SU-DHL-6 (cell line): ENCODE data around the gene MKS1.

Experiments
- EZH2phosphoT487 ChIP-seq: fragments of 200-600 bp; sonication (generic), shearing (Covaris generic); conservative IDR thresholded peaks from 2 replicates; pipeline ENCODE4 v1.6.1; 2018; ENCODE audit warnings: mild to moderate bottlenecking, antibody characterized with exemption, low read length, moderate library complexity, mixed read lengths
- TF ChIP-seq, protein P1 (sequence below): fragments of 200-600 bp; sonication (generic); IDR thresholded peaks from one replicate; pipeline ENCODE4 v1.5.1; 2017; ENCODE audit warnings: antibody characterized with exemption, mild to moderate bottlenecking, low read length, moderate library complexity; ENCODE audit not compliant: insufficient read depth, poor library complexity, severe bottlenecking

GRCh38 chr17:58248955-58249269, 29.9 kb upstream of the MKS1 start:
- TF ChIP-seq, protein P1, sequence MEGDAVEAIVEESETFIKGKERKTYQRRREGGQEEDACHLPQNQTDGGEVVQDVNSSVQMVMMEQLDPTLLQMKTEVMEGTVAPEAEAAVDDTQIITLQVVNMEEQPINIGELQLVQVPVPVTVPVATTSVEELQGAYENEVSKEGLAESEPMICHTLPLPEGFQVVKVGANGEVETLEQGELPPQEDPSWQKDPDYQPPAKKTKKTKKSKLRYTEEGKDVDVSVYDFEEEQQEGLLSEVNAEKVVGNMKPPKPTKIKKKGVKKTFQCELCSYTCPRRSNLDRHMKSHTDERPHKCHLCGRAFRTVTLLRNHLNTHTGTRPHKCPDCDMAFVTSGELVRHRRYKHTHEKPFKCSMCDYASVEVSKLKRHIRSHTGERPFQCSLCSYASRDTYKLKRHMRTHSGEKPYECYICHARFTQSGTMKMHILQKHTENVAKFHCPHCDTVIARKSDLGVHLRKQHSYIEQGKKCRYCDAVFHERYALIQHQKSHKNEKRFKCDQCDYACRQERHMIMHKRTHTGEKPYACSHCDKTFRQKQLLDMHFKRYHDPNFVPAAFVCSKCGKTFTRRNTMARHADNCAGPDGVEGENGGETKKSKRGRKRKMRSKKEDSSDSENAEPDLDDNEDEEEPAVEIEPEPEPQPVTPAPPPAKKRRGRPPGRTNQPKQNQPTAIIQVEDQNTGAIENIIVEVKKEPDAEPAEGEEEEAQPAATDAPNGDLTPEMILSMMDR, result no peak
- no peak for TF ChIP-seq EZH2phosphoT487
